ENCODE data around the gene ACADVL.

Gene ACADVL

DNA sequence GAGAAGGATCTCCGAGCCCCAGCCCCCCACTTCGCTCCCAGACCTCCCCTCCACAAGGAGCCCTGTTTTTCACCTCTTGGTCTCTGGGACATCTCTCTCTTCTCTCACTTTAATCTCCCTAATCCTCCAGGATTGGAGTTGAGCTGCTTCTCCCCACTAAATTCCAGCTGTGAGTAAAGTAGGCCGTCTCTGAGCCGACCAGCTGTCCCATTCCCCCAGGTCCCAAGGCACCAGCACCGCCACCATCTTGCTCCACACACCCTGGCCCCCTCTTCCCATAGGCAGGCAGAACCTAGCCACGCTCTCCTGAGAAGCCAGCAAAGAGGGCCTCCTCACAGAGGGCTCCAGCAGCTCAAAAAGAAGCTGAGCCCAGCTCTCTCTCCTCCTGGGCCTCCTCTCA, 980 bp upstream of the ACADVL start:
- TF ChIP-seq GATA3 (IDR thresholded peaks at IDR 0.05; ENCODE audit: low read depth, low read length) (no peak), GATA2 (IDR thresholded peaks at IDR 0.05; ENCODE audit: low read depth, low read length) (no peak)

DNA sequence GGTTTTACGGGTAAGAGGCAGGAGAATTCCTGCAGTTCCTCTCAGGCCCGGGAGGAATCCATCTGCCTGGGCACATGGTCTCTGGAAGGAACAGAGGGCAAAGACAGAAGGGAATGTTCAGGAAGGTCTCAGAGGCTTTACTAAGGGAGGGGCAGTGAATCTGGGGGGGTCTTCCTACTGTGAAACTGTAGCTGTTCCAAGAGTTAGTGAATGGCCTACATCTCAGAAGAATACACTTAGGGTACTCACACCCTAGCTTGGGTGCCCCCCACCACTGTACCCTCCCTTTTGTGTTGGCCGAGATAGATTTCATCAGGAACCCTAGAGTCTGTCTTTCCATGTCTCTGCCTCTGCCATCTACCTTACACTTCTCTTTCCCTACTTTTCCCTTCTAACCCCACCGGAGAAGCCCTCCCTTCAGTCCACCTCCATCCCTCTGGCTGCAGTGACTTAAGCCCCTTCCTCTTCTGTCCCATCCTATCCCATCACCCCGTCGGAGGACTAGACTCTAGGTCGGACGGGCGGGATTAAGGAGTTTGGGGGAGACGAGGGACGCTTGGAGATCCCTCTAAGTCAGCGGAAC, 418 bp upstream of the ACADVL start:
- TF ChIP-seq GATA2 (IDR thresholded peaks at IDR 0.05; ENCODE audit: low read depth, low read length) (no peak), GATA3 (IDR thresholded peaks at IDR 0.05; ENCODE audit: low read depth, low read length) (no peak)

DNA sequence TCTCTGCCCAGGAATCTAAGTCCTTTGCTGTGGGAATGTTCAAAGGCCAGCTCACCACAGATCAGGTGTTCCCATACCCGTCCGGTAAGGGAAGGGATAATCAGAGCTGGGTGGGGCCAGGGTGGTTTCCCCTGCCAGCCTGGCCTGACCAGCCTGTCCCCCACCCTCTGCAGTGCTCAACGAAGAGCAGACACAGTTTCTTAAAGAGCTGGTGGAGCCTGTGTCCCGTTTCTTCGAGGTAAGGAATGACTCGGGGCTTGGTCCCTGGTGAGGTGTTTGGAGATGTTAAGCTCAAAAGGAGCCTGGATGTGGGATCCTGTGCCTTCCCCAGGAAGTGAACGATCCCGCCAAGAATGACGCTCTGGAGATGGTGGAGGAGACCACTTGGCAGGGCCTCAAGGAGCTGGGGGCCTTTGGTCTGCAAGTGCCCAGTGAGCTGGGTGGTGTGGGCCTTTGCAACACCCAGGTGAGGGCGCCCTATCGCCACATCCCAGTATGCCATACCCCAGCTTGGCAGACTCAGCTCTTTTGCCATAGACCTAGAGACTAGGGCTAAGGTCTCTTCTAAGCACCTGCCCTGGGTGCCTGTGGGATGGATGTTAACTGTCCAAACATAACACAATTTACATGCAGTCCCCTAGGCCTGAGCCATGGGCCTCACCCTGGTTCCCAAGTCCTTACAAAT, 997 bp downstream of the ACADVL start:
- TF ChIP-seq GATA3 (IDR thresholded peaks at IDR 0.05; ENCODE audit: low read depth, low read length) (no peak), GATA2 (IDR thresholded peaks at IDR 0.05; ENCODE audit: low read depth, low read length) (no peak)

DNA sequence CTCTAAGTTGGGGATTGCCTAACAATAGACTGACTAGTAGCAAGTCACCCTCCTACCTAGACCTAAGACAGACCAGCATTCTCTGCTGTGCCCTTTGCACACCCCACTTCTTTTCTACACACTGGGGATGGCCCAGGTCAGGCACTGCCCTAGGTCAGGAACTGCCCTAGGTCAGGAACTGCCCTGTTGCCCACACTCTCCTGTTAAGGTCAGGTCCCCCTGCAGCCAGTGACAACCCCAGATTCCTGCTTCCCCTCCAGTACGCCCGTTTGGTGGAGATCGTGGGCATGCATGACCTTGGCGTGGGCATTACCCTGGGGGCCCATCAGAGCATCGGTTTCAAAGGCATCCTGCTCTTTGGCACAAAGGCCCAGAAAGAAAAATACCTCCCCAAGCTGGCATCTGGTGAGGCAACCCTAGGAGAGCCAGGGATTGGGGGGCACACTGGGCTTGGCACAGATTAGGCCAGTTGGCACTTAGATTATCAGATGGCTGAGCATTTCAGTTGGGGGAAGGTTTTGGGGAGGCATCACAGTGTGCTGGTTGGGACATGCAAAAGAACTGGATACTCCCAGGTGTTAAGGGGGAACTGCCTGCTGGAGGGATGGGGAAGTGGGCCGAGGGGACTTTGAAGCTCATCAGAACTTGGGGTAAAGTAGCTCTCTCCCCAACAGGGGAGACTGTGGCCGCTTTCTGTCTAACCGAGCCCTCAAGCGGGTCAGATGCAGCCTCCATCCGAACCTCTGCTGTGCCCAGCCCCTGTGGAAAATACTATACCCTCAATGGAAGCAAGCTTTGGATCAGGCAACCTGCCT, 1.7 kb downstream of the ACADVL start:
- no peak for TF ChIP-seq GATA2 (IDR thresholded peaks at IDR 0.05; ENCODE audit: low read depth, low read length)
- TF ChIP-seq GATA3 (IDR thresholded peaks at IDR 0.05; ENCODE audit: low read depth, low read length), result no peak

DNA sequence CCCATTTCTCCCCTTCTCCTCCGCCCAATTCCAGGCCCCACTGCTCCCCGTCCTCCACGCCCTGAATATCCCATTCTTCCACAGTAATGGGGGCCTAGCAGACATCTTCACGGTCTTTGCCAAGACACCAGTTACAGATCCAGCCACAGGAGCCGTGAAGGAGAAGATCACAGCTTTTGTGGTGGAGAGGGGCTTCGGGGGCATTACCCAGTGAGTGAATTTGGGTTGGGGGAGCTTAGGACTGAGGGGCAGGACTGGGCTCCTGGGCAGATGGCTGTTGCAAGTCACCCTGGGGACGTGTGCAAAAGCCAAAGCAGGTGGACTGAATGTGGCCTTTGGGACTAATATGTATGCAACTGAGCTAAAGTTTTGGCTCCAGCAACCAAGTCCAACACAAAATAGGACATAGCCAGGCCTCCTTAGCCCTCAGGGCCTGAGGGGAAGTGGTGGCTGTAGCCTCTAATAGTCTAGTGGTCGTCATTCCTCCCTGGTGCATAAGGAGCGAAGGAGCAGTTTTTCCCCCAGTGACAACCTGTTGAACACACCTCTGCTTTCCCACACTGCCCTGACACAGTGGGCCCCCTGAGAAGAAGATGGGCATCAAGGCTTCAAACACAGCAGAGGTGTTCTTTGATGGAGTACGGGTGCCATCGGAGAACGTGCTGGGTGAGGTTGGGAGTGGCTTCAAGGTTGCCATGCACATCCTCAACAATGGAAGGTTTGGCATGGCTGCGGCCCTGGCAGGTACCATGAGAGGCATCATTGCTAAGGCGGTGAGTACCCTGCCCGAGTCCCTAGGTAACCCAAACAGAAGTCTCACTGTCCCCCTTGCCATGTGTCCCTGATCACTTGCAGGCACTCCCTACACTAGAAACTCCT, 2.6 kb downstream of the ACADVL start:
- no peak for TF ChIP-seq GATA3 (IDR thresholded peaks at IDR 0.05; ENCODE audit: low read depth, low read length)
- no peak for TF ChIP-seq GATA2 (IDR thresholded peaks at IDR 0.05; ENCODE audit: low read depth, low read length)

DNA sequence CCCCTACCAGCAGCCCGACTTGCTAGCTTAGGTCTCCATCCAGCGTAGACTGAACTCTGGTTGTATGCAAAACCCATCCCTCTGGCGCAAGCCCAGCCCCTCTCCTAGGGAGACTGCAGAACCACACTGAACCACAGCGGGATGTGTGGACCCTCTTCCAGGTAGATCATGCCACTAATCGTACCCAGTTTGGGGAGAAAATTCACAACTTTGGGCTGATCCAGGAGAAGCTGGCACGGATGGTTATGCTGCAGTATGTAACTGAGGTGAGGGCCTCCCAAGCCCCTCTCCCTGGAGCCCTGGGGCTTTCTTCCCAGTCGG, 3.2 kb downstream of the ACADVL start:
- TF ChIP-seq GATA2 (IDR thresholded peaks at IDR 0.05; ENCODE audit: low read depth, low read length) (no peak), GATA3 (IDR thresholded peaks at IDR 0.05; ENCODE audit: low read depth, low read length) (no peak)

DNA sequence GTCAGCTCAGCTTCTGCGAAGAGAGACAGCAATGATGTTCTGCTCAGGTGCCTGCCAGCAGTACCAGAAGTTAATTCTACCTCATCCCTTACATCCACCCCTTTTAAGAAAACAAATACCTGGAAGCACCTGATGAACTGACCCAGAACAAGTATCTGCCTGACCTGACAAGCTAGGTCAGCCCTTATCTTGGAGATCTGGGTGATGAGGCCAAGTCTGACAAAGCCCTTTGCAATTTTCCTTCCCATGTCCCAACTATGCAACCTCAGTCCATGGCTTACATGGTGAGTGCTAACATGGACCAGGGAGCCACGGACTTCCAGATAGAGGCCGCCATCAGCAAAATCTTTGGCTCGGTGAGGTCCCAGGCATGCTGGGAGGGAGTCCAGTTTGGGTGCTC, 3.6 kb downstream of the ACADVL start:
- TF ChIP-seq GATA3 (IDR thresholded peaks at IDR 0.05; ENCODE audit: low read depth, low read length), result no peak
- TF ChIP-seq GATA2 (IDR thresholded peaks at IDR 0.05; ENCODE audit: low read depth, low read length), result peak; percentile 36; the same call in 1 of the 2 replicates

DNA sequence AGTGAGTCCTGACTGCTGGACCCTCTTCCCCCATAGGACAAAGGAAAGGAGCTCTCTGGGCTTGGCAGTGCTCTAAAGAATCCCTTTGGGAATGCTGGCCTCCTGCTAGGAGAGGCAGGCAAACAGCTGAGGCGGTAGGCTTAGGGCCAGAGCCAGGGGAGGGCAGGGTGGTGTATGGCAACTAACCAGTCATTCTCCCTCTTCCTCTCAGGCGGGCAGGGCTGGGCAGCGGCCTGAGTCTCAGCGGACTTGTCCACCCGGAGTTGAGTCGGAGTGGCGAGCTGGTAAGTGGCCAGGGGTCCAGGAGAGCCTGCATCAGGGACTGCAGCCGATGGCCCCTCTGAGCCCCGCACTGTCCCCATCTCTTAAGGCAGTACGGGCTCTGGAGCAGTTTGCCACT, 4.4 kb downstream of the ACADVL start:
- TF ChIP-seq GATA2 (IDR thresholded peaks at IDR 0.05; ENCODE audit: low read depth, low read length) (no peak), GATA3 (IDR thresholded peaks at IDR 0.05; ENCODE audit: low read depth, low read length) (no peak)

DNA sequence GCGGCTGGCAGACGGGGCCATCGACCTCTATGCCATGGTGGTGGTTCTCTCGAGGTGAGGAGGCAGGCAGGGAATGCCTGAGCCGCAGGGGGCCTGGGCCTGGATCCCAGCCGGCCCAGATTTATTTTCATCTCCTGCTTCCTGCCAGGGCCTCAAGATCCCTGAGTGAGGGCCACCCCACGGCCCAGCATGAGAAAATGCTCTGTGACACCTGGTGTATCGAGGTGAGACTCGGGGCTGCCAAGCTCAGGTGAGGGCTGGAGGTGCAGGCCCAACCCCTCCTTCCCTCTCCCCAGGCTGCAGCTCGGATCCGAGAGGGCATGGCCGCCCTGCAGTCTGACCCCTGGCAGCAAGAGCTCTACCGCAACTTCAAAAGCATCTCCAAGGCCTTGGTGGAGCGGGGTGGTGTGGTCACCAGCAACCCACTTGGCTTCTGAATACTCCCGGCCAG, 4.9 kb downstream of the ACADVL start:
- no peak for TF ChIP-seq GATA2 (IDR thresholded peaks at IDR 0.05; ENCODE audit: low read depth, low read length)
- TF ChIP-seq GATA3 (IDR thresholded peaks at IDR 0.05; ENCODE audit: low read depth, low read length), result no peak

DNA sequence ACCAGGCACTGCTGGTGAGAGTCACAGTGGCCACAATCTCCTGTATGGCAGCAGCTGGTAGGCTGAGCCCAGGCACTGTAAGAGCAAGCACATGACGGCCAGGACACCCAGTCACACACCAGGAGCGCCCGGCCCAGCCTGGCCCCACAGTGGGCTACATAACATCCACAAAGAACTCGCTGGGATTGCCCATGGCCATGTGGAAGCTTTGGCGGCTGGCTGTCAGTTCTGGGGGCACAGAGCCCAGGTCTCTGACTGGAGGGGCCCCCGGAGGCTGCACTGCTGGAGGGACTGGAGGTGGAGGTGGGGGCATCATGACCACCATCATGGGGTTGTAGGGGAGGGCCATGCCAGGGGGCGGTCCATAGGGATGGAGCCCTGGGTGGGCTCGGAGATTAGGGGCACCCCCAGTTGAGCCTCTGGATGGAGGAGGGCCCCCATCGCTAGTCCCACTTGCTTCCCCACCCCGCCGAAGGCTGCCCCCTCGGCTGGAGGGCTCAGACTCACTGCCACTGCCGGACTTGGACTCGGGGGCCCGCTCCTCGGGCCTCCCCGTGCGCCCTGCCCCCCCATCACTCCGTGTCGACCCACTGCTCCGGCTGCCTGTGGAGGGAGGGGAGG, 6.1 kb downstream of the ACADVL start:
- TF ChIP-seq GATA2 (IDR thresholded peaks at IDR 0.05; ENCODE audit: low read depth, low read length) (no peak), GATA3 (IDR thresholded peaks at IDR 0.05; ENCODE audit: low read depth, low read length) (no peak)

DNA sequence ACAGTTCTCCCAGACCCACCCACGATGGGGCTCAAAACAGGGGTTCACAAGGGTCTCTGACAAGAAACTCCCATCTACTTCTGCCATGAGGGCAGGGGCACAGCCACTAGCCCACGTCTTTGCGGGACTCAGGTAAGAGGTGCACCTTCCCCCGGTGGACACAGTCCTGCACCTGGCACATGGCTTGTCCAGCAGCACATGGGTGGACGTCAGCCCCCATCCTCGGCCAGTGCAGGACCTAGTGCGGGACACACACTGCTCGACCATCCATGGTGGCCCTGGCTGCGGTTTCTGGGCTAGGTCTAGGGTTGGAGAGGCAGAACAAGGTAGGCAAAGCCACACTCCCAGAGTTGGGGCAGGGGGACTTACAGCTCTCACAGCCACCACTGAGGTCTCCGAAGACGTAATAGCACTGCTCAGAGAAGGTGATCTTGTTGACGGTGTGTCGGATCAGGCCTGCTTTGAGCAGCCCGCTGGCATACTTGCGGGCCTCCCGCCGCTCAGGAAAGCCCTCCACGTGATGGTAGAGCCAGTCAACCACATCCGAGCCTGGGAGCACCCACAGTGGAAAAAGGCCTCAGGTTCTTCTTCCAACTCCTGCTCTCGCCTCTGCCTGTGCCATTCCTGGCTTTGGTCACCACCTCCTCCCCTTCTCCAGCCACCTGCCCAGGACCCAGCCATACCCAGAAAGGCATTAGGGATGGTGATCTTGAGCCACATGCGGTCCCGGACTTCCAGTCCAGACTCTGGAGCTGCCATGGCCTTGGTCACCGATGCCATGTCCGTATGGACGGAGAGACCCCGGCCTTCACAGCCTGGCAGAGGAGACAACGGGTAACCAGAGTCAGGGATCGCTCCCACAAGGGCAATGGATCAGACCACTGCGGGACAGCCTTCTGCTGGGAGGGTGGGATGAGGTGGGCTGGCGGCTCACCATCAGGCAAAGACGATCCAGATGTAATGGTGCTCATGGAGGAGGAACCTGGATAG, 7.3 kb downstream of the ACADVL start:
- TF ChIP-seq GATA2 (IDR thresholded peaks at IDR 0.05; ENCODE audit: low read depth, low read length), result no peak
- TF ChIP-seq GATA3 (IDR thresholded peaks at IDR 0.05; ENCODE audit: low read depth, low read length), result no peak

DNA sequence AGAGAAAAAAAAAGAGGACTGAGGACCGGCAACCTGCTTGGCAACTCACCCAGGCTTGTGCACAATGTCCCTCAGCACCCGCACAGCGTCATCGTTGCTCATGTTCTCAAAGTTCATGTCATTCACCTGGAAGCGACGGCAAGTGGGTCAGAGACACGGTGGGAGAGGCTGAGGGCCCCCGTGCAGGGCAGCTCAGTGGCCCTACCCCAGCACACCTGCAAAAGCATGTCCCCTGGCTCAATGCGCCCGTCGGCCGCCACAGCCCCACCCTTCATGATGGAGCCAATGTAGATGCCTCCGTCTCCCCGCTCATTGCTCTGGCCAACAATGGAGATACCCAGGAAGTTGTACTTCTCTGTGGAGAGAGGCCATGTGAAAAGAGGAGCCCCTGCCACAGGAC, 9.2 kb downstream of the ACADVL start:
- no peak for TF ChIP-seq GATA3 (IDR thresholded peaks at IDR 0.05; ENCODE audit: low read depth, low read length)
- no peak for TF ChIP-seq GATA2 (IDR thresholded peaks at IDR 0.05; ENCODE audit: low read depth, low read length)

All from SH-SY5Y (cell line).